ENCODE measurements around the gene TGOLN2.
A peak's percentile ranks its signal among the peaks of the same experiment; 100 is the strongest.
"Not testable (repeated sequence)": the region's sequence is repeated elsewhere in the genome, so short reads cannot be mapped to it uniquely, and the experiment has no call there.

The TGOLN2 gene

DNA sequence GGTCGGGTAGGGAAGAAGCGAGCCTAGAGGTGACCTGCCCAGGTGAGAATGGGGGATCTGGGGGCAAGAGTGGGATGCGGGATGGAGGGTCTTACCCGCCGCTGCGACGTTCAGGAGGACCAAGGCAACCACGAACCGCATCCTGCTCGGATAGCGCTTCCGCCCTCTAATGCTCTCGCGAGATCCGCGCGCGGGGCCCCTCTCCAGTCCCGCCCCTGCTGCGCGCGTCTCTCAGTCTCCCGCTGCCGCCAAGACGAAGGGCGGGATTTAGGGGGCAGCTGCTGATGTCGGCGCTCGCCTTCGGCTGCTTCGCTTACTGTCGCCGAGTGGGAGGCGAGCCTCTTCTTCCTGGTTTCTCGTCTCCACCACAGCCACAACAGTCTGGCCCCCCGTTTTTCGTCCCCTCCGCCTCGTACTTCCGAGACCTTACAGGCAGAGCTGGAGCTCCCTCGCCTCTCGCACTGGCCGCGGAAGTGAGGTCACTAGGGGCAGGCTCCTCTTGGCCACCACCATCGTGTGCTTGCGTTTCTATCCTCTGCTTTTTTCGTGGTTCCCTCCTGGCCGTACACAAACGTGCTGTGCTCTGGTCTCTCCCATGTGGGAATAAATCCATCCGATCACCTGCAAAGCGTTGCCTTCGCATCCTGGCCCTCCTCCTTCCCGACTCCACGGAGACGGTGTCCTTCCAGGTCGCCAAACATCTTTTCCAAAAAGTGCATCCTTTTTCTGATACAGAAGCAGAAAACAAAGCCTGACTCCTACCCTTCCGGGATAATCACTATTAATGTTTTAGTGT, at the start of gene TGOLN2:
TSS of gene TGOLN2 (minus strand) at position 168 of the 796 bp plus-strand sequence. CDS start at position 141, 27 bp downstream.
- DNase-seq: peak; percentile 90

GRCh38 chr2:85377083-85377482, 49.3 kb upstream of the TGOLN2 start:
- DNase-seq: no peak

DNA sequence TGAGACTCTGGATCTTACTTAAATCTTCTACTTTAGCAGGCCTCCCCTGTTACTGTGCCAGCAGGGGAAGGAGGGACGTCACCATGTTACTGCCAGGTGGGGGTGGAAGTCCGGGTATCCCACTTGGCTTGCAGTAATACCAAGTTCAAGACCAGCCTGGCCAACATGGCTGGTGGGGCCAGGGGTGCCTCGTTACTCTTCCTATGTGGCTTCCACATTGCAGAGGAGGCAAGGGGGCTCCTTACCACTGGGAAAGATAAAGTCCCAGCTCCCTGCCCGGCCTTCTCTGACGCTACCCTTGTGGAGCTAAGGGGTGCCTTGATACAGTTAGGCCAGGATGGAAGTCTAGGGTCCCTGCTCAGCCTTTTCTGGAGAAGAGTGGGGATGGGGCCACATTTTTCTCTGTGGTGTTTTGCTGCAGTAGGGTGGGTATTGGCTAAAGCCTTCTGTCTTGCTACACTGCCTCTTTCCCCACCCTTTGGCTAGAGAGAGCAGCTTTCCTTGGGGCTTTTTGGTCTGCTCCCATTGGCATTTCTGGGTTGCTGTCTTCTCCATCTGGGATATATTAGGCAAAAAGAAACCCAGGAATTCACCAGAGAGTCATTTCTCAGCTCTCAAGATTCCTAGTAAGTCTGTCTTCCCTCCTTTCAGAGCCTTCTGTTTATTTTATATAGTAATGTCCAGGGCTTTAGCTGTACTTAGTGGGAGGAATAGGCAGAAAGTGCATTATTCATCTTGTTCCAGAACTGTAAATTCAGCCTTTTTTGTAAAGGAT, 48.7 kb upstream of the TGOLN2 start:
- no peak for DNase-seq

DNA sequence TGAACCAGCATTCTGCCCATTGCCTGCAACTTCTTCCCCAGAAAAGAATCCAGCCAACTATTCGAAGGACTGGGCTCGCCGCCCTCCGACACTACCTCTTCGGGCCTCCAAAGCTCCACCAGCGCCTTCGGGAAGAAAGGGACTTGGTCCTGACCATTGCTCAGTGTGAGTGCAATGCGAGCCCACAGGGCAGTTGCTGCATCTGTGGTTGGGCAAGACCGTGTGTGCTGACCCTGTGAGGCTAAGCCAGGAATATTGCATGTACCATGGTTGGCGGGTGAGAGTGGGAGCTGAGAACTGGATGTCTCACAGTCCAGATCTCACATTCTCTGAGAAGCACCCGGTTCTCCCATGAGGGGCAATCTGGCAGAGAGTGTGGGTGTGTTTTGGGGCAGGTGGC, 43.3 kb upstream of the TGOLN2 start:
- DNase-seq: no peak

GRCh38 chr2:85369500-85369899, 41.7 kb upstream of the TGOLN2 start:
- DNase-seq: no peak

DNA sequence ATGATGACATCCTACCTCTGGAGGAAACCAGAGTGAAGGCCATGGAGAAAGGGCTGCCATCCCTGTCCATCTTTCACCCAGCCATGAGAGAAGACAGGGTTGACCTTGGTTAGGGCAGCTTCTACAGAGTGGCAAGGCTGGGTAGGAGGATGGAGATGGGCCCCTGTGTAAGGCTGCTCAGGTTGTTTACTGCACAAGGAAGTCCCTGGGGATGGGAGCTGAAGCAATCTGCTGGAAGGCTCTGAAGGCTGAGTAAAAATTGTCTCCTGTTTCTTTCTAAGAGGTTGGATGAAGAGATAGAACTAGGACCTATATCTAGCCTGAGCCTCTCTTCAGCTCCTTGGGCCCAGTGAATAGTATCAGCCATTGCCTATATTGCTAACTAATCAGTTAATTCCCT, 41.1 kb upstream of the TGOLN2 start:
- DNase-seq: no peak

GRCh38 chr2:85367180-85367579, 39.4 kb upstream of the TGOLN2 start:
- no peak for DNase-seq

DNA sequence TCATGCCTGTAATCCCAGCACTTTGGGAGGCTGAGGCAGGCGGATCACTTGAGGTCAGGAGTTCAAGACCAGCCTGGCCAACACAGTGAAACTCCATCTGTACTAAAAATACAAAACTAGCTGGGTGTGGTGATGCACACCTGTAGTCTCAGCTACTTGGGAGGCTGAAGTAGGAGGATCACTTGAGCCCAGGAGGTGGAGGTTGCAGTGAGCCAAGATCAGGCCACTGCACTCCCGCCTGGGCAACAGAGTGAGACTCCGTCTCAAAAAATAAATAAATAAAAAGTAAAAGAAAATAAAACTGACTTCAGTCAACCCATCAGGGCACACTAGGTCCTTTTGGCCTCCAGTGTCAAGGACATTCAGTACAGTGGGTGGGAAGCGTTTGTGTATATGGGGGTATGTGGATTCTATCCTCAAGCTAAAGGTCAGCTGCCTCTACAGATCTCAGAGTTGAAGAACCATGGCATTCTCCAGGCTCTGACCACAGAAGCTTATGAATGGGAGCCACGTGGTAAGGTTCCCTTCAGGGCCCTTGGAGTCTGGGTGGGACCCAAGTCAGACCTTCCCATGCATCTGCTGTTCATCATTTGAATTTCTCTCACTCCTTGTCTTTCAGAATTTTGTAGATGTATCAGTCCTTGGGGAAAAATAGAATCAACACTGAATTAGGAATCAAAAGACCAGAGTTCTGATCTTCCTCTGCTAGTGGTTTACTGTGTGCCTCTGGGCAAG, 35.0 kb upstream of the TGOLN2 start:
- not testable (repeated sequence) for DNase-seq

- no peak for DNase-seq
Measured at GRCh38 chr2:85357736-85358135, 29.9 kb upstream of the TGOLN2 start.

DNA sequence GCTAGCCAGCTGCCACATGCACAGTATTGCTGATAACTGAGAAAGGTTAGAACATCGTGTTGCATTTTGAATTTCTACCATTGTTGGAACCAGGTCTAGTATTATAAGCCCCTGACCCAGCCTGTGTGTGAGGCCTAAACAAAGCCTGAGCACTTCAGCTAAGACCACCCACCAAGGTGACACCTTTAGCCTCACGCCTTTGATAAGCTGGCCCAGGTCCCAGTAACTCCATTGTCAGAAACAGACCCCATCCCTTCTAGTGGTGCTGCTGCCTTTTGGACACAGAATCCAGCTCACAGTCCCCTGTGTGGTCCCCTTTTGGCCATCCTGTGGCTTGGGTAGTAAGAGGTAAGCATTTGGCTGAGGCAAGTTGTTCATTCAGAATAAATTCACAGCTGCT, 28.4 kb upstream of the TGOLN2 start:
- no peak for DNase-seq

GRCh38 chr2:85355521-85355920, 27.7 kb upstream of the TGOLN2 start:
- DNase-seq: no peak

GRCh38 chr2:85355073-85355410, 27.3 kb upstream of the TGOLN2 start:
- no peak for DNase-seq

DNA sequence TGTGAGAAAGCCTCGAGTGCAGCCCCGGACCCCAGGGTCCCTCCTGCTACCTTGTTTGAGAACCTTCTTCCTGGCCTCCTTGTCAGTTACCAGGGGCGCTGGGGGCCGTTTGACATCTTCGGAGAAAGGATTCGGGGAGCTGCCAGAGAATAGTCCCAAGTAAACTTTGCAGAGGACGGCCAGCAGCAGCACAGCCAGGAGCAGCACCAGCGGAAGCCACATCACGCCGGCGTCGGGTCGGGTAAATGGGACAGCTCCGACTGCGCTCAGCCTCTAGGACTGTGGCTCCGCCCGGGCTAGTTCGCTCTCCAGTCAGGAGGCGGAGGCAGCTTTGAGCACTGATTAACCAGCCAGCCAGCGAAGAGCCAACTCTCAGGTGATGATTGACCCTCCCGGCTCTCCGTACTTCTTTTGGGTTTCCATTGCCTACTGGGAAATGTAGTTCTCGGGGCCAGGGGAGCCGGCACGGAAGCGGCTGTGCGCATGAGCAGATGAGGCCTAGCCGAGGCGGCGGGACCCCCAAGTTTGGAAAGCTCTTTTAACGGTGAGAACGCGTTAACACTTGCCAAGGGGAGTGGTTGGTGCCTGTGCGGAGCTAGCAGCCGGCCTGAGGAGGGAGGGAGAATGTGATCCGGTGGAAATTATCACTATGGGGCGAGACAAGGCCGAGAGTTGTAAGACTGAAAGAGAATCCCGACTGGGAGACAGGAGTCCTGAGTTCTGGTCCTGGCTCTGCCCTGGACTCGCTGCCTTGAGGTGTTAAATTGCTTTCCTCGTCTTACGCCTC, 26.7 kb upstream of the TGOLN2 start, which contains the start of the genes ELMOD3 and RETSAT:
TSS of gene ELMOD3 (plus strand) at position 484 of the 787 bp plus-strand sequence. CDS start 2,430 bp downstream, outside the sequence.
TSS of gene RETSAT (minus strand) at position 243 of the 787 bp plus-strand sequence. CDS start at position 222, 21 bp downstream.
- DNase-seq: peak; percentile 94

GRCh38 chr2:85353876-85354285, 26.1 kb upstream of the TGOLN2 start:
- DNase-seq: no peak

DNA sequence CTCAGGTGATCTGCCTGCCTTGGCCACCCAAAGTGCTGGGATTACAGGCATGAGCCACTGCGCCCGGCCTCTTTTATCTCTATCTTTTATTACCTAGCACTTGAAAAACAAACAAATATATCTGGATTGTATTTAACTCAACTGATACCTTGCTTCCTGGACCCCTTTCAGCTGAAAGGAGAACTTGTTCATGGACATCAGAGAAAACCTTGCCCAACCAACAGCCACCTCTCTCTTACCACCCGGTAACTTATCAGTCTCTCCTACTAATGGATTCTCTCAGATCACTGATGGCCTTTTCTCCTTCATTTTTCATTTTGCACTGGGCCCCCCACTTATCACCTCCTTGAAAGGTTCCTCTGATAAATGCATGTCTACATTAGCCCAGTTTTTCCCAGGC, 19.8 kb upstream of the TGOLN2 start:
- no peak for DNase-seq

DNA sequence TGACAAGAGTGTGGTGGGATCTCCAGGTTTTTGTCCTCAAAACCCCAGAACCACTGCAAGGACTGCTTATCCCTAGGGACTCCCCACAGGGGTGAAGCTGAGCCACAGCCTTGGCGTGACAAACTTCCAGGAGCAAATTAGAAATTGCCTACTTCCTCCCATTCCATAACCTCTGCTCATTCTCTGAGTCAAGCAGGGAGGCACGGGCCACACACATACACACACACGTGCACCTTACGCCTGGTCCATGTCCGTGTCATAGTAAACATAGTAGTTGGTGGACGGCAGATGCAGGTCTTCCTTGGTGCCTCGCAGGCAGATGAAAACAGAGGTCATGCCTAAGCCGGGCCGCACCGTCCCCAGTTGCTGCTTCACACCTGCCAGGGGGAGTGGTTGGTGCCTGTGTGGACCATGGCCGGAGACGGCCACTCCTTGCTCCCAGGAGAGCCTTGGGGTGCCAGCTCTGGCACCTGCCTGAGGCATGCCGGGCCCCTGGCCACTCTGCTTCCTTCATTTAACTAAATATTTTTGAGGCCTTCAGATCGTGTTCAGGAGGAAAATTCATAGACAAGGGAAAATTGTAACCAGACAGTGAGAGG, 16.7 kb upstream of the TGOLN2 start:
- no peak for DNase-seq

DNA sequence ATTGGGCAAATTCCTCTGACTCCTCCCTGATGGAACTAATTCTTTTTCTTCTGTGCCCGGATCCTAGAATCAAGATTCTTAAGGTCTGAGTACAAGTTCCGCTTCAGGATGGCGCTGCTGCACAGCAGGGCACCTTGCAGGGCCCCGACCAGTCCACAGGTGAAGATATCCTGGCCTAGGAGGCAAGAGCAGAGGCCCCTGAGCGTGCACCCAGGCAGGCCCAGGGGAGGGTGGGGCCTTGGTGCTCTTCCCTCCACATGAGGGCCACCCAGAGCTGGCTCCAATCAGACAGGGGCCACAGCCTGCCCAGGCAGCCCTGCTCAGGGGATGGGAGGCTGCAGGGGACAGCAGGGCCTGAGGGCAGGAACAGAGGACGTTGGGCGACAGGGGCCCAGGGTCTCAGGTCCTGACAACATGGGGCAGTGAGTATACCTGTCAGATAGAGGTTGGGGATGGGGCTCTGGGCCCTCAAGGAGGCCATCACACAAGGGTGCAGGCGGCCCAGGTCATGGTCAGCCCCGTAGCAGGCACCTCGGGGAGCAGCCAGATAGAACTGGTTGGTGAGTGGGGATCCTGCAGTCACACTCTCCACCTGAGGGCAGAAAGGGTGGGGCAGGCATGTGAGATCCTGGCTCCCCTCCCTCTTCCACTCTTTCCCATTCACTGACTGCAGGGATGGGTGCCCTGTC, 15.6 kb upstream of the TGOLN2 start:
- DNase-seq: not testable (repeated sequence)

DNA sequence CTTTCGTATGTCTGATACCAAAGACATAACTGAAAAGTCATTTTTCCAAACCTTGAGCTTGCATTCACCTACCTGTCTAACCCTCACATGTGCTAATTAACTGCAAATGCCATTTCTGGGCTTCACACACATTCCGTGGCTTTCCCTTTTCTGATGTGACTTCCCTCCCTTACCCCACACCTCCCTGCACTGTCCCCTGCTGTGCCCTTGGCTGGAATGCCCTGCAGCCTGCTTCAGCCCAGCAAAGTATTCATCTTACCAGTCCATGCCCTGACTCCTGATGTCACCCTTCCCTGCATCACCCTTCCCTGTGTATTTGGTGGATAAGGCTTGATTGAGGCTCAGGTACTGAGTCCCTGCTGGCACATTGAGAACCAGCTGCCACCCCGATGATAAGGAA, 14.4 kb upstream of the TGOLN2 start:
- no peak for DNase-seq

- DNase-seq: no peak
Measured at GRCh38 chr2:85341269-85342029, 13.7 kb upstream of the TGOLN2 start.

DNA sequence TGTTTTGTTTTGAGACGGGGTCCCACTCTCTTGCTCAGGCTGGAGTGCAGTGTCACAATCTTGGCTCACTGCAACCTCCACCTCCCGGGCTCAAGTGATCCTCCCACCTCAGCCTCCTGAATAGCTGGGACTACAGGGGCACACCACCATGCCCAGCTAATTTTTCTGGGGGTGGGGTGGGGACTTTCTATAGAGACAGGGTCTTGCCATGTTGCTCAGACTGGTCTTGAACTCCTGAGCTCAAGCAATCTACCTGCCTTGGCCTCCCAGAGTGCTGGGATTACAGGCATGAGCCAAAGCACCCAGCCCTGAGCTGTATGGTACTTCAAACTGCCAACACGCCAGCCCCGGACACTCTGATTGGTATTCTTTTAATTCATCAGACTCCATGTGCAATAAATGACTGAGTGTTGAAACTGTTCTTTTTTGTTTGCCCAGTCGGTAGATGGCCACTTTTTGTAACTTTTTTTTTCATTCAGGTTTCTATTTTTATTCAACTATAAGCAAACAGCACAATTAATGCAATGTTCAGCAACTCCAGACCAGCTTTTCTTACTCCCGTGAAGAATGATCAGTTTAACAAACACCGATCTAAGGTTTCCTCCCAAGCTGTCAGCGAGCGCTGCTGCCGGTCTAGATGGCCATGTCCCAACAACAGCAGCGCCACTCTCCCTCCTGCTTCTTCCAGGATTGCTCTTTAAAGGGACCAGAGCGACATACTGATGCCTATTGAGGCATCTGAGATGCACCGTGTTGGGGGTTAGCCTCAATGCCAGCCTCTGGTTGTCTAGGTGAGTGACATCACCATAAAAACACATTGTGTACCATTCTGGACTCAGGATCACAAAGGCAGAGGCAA, 12.5 kb upstream of the TGOLN2 start:
- no peak for DNase-seq
